Activated CD4-positive, alpha-beta T cell treated with anti-CD3 and anti-CD28 coated beads for 1 hour (primary cell): Measurements from ENCODE around the gene LRRC26.
"Not testable (repeated sequence)": the region's sequence is repeated elsewhere in the genome, so short reads cannot be mapped to it uniquely, and the experiment has no call there.

Experiments used
- DNase-seq: peaks from one replicate; pipeline ENCODE4 v3.0.0-alpha.2; 2020

Gene LRRC26

DNA sequence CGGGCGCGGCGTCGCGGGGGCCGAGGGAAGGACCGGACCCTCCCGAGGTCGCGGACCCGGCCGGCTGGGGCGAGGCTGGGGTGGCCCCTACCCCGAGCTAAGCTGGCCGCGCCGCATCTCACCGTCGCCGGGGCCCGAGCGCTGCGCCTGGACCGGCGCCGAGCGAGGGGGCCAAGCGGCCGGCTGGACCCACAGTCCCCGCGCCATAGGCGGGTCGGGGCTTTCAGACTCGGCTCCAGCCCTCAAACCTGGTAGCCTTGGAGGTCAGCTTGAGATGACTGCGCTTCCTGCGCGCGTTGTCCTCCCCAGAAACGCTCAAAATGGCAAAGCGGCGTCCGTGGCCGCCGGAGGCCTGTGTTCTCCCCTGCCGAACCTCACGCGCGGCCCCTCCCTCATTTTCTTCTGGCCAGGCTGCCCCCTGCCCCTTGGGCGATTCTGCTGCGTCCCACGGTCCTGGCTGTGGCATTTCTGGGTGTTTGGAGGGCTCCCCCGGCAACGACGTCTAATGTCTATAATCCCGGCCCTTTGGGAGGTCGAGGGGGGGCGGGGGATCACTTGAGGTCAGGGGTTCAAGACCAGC lies 39.6 kb downstream of the LRRC26 start:
- no peak for DNase-seq

DNA sequence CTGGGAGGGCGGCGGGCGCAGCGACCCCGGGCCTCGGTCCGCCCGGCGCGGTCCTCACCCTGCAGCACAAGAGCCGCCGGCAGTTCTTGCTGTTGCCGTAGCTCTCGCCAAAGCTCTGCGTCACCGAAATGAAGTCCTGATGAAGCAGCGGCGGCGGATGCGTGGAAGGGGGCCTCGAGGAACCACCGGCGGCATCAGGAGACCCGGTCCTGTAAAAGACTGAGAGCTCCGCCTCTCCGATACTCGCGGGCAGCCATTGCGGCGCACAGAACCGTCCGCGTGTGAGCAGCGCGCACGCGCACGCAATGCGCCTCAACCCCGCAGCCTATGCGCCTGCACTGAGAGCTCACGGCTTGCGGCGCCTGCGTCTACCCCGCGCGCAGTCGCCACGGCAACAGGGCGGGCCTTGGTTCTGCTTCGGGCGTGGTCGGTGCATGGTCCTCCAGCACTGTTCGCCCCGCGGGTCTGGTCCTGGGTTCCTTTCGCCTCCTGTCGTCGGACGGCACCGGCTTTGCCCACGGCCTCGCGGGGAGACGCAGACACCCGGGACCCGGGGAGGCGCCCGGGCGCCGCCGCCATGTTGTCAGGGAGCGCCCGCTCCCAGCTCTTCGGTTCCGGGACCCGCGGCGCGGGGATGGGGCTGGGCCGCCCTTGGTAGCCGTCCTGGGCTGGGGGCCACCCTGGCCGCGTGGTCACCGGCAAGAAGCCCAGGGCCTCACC lies 40.2 kb downstream of the LRRC26 start:
- peak; percentile 85 for DNase-seq

DNA sequence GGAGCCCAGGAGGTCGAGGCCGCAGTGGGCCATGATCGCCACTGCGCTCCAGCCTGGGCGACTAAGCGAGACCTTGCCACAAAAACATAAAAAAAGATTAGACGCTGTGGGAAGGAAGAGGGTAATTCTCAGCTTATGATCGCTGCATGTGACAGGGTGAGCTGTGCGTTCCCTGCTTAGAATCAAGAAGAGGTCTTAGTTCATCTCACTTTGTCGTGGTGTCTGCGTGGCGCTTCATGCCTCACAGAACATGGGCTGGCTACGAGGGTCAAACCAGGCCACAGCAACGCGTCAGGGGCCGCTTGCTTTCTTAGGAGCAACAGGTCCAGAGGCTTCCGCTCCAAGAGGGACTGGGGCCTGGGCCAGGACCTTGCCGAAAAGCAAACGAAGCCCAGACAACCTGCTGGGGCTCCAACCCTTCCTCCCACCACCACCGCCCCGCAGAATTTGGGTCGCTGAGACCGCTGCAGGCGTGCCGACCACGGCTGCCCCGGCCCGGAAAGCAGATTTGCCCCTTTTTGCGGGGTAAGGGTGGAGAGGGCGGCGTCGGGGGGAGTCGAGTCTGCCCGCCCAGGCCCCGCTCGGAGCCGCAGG lies 40.9 kb downstream of the LRRC26 start:
- DNase-seq = no peak

DNA sequence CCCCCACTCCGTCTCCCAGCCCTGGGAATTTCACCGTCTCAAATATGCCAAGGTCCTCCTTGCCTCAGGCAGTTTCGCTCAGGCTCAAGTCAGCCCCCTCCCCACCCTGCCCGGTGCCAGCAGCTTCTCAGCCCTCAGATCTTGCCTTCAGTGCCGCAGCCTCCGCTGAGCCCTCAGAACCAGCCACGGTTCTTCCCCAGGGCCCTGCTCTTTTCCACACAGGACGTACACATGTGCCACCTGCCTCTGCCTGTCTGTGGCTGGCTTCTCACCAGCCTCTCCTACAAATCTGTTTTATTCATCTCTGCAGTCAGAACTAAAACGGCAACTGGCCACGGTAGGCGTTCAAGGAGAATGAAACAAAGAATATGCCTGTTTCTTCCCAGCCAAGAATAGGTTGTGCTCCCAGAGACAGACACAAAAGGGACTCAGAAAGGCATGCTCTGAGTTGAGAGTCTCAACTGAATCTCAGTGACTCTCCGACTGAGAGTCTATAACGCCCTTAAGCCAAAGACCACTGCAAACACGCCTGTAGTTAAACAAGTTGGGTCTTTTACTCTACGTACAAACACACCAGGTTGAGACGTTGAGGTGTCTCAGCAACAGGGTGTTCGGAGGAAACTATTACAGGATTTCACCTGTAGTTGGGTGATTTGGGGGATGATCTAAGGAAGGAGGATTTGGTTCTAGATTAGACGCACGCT lies 41.5 kb downstream of the LRRC26 start:
- DNase-seq = no peak

DNA sequence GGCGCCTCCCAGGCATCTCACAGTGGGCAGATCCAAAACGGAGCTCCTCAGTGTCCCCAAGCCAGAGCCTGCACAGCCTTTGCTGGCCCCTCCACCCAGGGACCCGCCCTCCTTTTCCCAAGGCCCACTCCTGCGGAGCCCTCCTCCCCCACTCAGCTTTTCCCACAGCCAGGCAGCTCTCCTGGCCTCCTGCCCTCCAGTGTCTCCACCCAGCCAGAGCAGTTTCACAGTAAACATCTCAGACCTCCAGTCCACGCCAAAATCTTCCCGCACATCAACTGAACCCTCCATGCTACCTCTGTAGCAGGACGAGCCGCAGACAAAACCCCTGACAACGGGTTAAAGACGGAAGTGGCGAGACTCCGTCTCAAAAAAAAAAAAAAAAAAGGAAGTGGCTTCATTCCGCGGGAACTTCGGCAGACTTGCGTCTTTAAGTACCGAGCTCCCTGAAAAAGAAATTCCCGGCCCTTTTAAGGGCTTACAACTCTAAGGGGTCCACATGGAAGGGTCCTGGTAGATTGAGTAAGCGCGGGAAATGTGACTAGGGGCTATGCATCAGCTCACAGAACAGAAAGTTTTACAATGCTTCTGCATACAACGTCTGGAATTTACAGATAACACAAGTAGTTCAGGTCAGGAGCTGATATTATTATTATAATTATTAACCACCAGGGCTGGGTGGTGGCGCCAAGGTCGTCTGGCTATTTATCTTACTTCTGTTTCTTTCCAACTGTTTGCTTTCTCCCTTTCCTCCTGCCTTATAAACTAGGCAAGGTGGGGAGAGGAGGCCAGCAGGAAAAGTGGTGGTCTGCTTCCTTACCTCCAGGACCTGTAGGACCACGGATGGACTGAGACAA lies 42.3 kb downstream of the LRRC26 start:
- no peak for DNase-seq

DNA sequence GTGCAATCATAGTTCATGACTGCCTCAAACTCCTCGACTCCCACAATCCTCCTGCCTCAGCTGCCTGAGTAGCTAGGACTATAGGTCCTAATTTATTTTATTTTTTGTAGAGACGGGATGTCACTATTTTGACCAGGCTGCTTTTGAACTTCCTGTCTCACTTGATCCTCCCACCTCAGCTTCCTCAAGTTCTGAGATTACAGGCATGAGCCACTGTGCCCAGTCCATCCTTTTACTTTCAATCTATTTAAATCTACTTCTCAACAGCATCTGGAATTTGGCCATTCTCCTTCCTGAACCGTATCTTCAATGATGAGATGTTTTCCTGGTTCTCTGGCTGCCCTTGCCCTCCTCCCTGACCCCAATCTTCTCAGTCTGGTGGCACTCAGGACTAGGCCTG lies 43.1 kb downstream of the LRRC26 start:
- DNase-seq = no peak

DNA sequence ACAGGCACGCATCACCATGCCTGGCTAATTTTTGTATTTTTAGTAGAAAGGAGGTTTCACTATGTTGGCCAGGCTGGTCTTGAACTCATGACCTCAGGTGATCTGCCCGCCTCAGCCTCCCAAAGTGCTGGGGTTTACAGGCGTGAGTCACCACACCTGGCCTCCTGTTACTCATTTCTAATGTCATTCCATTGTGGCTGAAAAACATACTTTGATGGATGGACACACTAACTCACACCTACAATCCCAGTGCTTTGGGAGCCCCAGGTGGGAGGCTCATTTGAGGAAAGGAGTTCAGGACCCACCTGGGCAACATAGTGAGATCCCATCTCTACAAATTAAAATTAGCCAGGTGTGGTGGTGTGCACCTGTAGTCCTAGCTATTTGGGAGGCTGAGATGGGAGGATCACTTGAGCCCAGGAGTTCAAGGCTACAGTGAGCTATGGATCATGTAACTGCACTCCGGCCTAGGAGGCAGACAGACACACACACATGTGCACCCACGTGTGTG lies 45.8 kb downstream of the LRRC26 start:
- not testable (repeated sequence) for DNase-seq

DNA sequence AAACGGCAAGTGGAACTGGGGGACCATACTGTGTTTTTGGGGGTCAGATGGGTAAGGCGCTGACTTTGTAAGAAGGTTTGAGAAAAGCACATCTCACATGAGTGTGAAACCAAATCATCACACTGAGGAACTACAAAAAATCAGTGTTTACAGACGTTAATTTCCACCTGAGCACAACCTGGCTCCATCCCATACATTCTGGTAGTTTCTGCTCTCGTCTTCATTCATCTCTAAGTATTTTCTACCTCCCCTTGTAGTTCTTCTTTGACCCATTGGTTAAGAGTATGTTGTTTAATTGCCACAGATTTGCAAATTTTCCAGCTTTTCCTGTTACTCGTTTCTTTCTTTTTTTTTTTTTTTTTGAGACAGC lies 46.4 kb downstream of the LRRC26 start:
- DNase-seq = no peak

DNA sequence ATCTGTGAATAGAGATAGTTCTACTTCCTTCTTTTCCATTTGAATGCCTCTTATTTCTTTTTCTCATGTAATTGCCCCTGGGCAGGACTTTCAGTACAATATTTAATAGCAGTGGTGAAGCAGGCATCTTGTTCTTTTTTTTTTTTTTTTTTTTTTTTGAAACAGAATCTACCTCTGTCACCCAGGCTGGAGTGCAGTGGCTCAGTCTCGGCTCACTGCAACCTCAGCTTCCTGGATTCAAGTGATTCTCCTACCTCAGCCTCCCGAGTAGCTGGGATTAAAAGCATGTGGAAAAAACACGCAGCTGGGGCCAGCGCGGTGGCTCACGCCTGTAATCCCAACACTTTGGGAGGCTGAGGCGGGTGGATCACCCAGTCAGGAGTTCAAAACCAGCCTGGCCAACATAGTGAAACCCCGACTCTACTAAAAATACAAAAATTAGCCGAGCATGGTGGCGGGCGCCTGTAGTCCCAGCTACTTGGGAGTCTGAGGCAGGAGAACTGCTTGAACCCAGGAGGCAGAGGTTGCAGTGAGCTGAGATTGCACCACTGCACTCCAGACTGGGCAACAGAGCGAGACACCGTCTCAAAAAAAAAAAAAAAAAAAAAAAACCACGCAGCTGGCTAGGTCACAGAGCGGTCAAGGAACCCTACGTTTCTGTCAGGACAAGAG lies 46.9 kb downstream of the LRRC26 start:
- not testable (repeated sequence) for DNase-seq

DNA sequence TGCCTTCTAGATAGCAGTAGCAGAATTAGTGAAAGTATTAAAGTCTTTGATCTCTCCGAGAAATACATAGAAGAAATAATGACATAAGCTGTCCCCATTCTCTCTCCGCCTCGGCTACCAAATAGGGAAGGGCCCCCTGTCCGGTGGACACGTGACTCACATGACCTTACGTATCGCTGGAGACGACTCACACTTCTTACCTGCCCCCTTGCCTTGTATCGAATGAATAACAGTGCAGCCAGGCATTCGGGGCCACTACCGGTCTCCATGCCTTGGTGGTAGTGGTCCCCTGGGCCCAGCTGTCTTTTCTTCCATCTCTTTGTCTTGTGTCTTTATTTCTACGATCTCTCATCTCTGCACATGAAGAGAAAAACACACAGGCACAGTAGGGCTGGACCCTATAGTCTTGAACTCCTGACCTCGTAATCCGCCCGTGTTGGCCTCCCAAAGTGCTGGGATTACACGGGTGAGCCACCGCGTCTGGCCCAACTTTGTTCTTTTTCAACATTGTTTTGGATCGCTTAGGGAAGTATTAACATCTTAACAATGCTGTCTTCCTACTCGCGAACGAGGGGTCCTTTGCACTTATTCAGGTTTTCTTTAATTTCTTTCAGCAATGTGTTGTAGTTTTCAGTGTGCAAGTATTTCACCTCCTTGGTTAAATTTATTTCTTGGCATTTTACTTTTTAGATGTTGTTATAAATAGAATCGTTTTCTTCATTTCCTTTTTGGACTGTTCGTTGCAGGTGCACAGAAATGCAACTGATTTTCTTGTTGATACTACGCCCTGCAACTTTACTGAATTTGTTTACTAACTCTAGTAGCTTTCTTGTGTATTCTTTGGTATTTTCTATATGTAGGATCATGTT lies 47.7 kb downstream of the LRRC26 start:
- DNase-seq = not testable (repeated sequence)
